ENCODE measurements around the gene SPATA24.

SPATA24 gene

DNA sequence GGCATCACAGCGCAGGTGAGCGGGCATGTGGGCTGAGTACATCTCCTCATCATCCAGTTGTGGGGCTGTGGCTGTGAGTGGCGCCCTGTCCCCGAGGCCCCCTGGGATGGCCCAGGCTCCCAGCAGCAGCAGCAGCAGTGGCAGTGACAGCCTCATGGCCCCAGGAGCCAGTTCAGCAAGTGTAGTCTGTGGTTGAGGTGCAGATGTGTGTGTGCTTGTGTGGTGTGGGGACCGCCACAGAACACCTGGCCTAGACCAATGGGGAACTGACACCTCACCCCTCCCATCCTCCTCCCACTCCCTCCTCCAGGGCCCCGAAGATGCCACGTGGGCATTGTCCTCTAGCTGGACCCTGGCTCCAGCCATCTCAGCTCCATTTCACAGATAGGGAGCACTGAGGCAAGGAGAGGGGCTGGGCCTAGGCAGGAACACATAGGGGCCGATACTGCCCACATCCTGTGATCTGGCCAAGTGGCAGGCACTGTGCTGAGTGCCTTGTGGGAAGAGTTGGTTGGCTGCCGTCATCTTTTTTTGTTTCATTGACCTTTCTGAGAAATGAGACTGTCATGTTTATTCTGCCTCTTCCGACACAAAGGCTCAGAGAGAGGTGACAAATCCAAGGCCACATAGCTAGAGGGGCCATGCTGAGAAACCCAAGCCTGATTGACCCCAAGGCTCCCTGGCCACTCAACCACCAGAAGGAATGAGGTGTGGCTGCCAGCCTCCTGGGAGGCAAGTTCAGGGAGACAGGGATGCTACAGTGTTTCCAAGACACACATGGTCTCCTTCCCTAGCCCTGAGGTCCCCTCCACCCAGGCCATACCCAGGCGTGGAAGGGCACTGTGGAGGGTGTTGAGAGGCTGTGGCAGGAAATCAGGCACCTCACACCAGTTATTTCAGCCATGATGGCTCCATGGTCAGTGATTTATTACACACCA, 13.9 kb downstream of the SPATA24 start, which contains the start of gene MZB1:
TSS of gene MZB1 (minus strand) at position 213 of the 938 bp plus-strand sequence. CDS start at position 156, 57 bp downstream.
- peak within 1 kb of the TSS; percentile 96 for H3K27ac ChIP-seq
- TF ChIP-seq, protein P1, sequence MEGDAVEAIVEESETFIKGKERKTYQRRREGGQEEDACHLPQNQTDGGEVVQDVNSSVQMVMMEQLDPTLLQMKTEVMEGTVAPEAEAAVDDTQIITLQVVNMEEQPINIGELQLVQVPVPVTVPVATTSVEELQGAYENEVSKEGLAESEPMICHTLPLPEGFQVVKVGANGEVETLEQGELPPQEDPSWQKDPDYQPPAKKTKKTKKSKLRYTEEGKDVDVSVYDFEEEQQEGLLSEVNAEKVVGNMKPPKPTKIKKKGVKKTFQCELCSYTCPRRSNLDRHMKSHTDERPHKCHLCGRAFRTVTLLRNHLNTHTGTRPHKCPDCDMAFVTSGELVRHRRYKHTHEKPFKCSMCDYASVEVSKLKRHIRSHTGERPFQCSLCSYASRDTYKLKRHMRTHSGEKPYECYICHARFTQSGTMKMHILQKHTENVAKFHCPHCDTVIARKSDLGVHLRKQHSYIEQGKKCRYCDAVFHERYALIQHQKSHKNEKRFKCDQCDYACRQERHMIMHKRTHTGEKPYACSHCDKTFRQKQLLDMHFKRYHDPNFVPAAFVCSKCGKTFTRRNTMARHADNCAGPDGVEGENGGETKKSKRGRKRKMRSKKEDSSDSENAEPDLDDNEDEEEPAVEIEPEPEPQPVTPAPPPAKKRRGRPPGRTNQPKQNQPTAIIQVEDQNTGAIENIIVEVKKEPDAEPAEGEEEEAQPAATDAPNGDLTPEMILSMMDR (IDR thresholded peaks at IDR 0.05): no peak
- TF ChIP-seq ZFX (IDR thresholded peaks at IDR 0.05; ENCODE audit: borderline replicate concordance): no peak

DNA sequence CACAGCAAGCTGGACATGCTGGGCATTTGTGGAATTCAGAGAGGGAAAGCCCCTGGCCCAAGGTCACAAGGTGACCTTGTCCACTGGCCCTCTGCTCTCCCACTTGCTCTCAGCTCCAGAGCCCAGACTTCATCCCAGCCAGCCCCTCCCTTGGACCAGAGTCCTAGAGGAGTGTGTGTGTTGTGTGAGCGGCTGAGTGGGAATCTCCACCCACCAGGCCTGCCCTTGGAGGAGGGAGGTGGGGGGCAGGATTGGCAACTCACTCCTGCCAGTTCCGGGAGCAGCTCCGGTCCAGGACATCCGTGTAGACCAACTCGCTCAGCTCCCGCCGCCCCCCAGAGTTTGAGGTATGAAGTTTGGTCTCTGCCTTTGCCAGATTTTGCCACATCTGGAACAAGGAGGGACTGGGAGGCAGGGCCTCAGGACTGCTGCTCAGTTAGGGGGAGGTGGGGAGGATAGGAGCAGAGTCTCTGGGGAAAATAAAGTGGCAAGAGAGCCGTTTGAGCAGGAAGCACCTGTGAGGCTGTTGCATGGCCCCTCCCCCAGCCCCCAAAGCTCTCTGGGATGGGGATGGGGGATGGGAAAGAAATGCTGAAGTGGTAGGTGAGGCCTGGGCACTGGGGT, 15.6 kb downstream of the SPATA24 start:
- peak overlapping the region; percentile 96 for H3K27ac ChIP-seq

DNA sequence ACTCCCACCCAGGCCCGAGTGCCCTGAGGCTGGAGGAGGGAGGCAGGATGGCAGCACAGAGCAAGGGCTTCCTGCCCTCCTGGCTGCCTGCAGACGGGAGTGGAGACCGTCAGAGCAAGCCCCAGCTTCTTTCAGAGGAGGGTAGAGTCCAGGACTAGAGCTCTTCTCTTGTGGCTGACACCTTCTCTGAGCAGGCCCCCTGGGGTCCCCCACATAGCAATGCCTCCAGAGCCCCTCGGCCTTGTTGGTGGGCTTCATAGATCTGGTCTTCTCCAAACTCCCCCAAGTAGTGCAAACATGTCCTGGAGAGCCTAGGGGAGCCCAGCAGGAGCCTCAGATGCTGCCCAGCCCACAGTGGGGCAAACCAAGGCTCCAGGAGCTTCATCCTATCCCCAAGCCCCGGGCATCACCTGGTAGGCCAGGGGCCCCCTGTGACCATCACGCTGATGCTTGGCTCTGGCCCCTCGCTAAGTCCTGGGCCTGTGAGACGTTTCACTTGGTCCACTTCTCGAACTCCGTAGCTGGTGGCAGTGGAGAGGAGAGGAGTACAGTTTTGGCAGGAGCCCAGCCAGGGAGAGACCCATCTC, 16.2 kb downstream of the SPATA24 start:
- H3K27ac ChIP-seq: peak overlapping the region; percentile 96
- TF ChIP-seq, protein P1 (IDR thresholded peaks at IDR 0.05): no peak
- TF ChIP-seq ZFX (IDR thresholded peaks at IDR 0.05; ENCODE audit: borderline replicate concordance): no peak

More for the DNA sequence above, 15.6 kb downstream of the SPATA24 start:
- TF ChIP-seq, protein P1 (IDR thresholded peaks at IDR 0.05): peak; percentile 22; the same call in 1 of the 2 replicates
- no peak for TF ChIP-seq ZFX (IDR thresholded peaks at IDR 0.05; ENCODE audit: borderline replicate concordance)

DNA sequence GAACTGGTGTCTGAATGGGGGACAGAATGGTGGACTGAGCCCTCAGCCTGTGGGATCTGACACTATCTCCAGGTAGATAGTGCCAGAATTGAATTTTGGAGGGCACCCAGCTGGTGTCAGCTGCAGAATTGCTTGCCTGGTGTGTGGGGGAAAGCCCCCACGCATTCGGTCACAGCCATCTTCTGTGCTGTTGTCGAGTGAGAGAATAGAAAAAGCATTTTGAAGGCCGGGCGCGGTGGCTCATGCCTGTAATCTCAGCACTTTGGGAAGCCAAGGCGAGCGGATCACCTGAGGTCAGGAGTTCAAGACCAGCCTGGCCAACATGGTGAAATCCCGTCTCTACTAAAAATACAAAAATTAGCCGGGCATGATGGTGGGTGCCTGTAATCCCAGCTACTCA, 16.9 kb downstream of the SPATA24 start:
- peak overlapping the region; percentile 96 for H3K27ac ChIP-seq

DNA sequence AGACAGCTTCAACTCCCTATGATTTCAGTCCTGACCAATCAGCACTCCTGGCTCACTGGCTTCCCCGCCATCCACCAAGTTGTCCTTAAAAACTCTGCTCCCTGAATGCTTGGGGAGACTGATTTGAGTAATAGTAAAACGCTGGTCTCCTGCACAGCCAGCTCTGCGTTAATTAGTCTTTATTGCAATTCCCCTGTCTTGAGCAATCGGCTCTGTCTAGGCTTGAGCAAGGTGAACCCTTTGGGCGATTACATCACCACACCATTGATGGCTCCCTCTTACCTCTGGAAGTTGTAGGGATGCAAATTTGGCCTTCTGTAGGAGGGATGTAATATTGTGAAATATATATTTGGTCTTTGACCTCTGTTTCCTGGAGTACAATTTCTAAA, 17.8 kb downstream of the SPATA24 start:
- no peak for TF ChIP-seq ZFX (IDR thresholded peaks at IDR 0.05; ENCODE audit: borderline replicate concordance)
- TF ChIP-seq, protein P1 (IDR thresholded peaks at IDR 0.05): no peak
- H3K27ac ChIP-seq: 0 out of 2 replicates have a peak overlapping the region, but pooled peaks have one; percentile 96

DNA sequence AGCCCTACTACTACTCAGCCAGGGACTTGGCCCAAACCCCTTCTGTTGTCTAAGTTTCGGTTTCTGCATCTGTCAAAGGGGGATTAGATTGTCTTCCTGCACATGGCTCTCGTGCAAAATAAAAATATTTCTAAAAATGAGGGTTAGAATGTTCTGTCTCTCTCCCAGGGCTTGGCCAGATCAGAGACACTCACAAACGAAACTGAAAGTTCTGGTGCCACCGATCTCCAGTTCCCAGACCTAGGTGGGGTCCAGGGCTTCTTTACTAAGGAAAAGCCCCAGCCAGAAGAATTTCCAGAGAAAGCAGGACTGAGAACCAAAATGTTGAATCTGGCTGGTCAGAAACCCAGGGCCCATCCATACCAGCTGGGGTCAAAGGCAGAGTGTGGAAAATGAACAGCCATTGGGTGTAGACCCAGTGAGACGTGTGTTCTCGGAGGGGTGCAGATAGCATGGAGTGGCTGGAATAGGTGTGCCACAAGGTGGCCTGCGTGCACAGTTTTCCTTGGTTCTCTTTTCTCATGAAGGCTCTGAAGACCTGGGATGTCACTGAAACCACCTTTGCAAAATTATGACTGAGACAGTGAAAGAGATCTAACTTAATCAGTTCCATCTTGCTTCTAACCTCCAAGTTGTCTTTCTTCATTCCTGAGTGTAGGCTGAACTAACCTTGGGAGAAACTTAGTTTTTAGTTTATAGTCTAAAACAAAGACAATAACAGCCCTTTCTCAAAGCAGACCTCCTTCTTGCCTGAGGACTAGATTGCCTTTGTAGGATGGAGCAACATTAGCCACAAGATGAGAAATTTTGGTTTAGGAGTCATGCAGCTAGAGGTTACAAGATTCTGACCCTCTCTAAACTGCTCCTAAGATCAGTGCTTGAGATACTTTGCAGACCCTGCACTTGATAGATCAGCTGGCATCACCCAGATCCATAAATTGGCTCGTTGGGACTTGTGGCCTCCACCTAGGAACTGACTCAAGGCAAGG, 18.5 kb downstream of the SPATA24 start:
- peak overlapping the region; percentile 17; the same call in 1 of the 2 replicates for H3K27ac ChIP-seq
- TF ChIP-seq ZFX (IDR thresholded peaks at IDR 0.05; ENCODE audit: borderline replicate concordance): no peak
- TF ChIP-seq, protein P1 (IDR thresholded peaks at IDR 0.05): no peak
